Neural cell (in vitro differentiated cells): ENCODE measurements around the gene TRMT11.

ENCODE experiments used
- CTCF ChIP-seq: fragments of 450-650 bp; IDR thresholded peaks from 2 replicates; pipeline ENCODE4 v1.5.1; 2014; ENCODE audit warnings: antibody characterized with exemption, mild to moderate bottlenecking, moderate library complexity; ENCODE audit not compliant: poor library complexity, severe bottlenecking
- POLR2AphosphoS5 ChIP-seq: IDR thresholded peaks from 2 replicates; pipeline ENCODE4 v1.6.1; 2012

- TF ChIP-seq CTCF (no peak), POLR2AphosphoS5 (no peak)
Measured at GRCh38 chr6:126038234-126038633, 51.9 kb downstream of the TRMT11 start.
